Endothelial cell of umbilical vein (primary cell): Measurements from ENCODE around the gene DSPP.

Experiments used
- EZH2 ChIP-seq: IDR thresholded peaks from 2 replicates; pipeline ENCODE4 v1.6.1; 2012; ENCODE audit warnings: borderline replicate concordance, low read depth, mild to moderate bottlenecking, moderate library complexity, low read length, inconsistent platforms; ENCODE audit not compliant: severe bottlenecking
- FOS ChIP-seq: IDR thresholded peaks from 2 replicates; pipeline ENCODE4 v1.6.1; 2011; ENCODE audit warnings: mild to moderate bottlenecking, low read length, moderate library complexity, borderline replicate concordance; ENCODE audit not compliant: insufficient read depth
- GATA2 ChIP-seq: IDR thresholded peaks from 2 replicates; pipeline ENCODE4 v1.7.0; 2011; ENCODE audit warnings: low read depth, mild to moderate bottlenecking, moderate library complexity, mixed read lengths, low read length; ENCODE audit not compliant: insufficient read length, insufficient read depth
- MYC ChIP-seq: IDR thresholded peaks from one replicate; pipeline ENCODE4 v1.6.1; 2011; ENCODE audit warnings: mild to moderate bottlenecking, low read depth, low read length
- POLR2A ChIP-seq: IDR thresholded peaks from 2 replicates; pipeline ENCODE4 v1.6.1; 2012; ENCODE audit warnings: low read depth, mild to moderate bottlenecking, control low read depth, low read length
- POLR2AphosphoS5 ChIP-seq: IDR thresholded peaks from 2 replicates; pipeline ENCODE4 v1.6.1; 2012; ENCODE audit warnings: low read depth, mild to moderate bottlenecking, control low read depth, low read length, moderate library complexity; ENCODE audit not compliant: insufficient read depth
- TF ChIP-seq, protein P1 (sequence below): IDR thresholded peaks from 2 replicates; pipeline ENCODE4 v1.6.1; 2011; ENCODE audit not compliant: insufficient read depth, insufficient read length
- TF ChIP-seq, protein P2 (sequence below), 2 donors: IDR thresholded peaks; 1 replicate in 1 of 2; 2 replicates in 1 of 2; pipeline ENCODE4 v1.5.1; 2011; ENCODE audit warnings: low read length in 2 of 2, mild to moderate bottlenecking in 2 of 2, moderate library complexity in 2 of 2, control low read depth in 1 of 2, inconsistent platforms in 1 of 2, low read depth in 1 of 2; ENCODE audit not compliant: insufficient read depth in 1 of 2; ENCODE audit errors: extremely low read depth in 1 of 2

DNA sequence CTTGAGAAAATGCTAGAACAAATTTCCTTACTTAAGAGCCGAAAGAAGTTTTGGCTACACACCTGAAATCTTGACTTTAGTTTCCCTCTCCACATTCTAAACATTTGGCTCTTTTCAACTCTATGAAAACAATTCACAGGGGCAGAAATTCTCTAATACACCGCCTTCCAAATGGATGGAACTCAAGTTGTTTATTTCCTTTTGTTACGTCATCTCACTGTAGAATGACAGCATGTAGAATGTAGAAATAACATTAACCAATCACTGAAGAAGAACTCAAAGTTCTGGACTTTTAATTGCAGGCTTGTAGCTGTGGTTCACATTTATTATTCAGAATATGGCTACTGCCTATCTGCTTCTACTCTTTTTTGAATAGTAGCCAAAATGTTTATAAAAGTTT is 43.6 kb downstream of the DSPP start:
- TF ChIP-seq EZH2 = no peak
- TF ChIP-seq, protein P1, sequence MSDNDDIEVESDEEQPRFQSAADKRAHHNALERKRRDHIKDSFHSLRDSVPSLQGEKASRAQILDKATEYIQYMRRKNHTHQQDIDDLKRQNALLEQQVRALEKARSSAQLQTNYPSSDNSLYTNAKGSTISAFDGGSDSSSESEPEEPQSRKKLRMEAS = no peak
- TF ChIP-seq POLR2AphosphoS5 = no peak
- TF ChIP-seq, protein P2, sequence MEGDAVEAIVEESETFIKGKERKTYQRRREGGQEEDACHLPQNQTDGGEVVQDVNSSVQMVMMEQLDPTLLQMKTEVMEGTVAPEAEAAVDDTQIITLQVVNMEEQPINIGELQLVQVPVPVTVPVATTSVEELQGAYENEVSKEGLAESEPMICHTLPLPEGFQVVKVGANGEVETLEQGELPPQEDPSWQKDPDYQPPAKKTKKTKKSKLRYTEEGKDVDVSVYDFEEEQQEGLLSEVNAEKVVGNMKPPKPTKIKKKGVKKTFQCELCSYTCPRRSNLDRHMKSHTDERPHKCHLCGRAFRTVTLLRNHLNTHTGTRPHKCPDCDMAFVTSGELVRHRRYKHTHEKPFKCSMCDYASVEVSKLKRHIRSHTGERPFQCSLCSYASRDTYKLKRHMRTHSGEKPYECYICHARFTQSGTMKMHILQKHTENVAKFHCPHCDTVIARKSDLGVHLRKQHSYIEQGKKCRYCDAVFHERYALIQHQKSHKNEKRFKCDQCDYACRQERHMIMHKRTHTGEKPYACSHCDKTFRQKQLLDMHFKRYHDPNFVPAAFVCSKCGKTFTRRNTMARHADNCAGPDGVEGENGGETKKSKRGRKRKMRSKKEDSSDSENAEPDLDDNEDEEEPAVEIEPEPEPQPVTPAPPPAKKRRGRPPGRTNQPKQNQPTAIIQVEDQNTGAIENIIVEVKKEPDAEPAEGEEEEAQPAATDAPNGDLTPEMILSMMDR (IDR thresholded peaks at IDR 0.05; ENCODE audit: extremely low read depth in 1 of 2, insufficient read depth in 1 of 2, low read depth in 1 of 2, low read length in 2 of 2) = no peak
- TF ChIP-seq POLR2A = no peak
- no peak for TF ChIP-seq MYC
- TF ChIP-seq FOS = no peak
- TF ChIP-seq GATA2 = no peak
